GM19351 (cell line): ENCODE measurements around the gene ANO4.
"Not testable (repeated sequence)": the region's sequence is repeated elsewhere in the genome, so short reads cannot be mapped to it uniquely, and the experiment has no call there.

ENCODE experiments used
- ATAC-seq: cut with Tn5 transposase; IDR thresholded peaks from one replicate; pipeline ENCODE4 v1.9.1; 2021; ENCODE audit warnings: mild to moderate bottlenecking, moderate library complexity; ENCODE audit not compliant: unreplicated experiment

ANO4 gene

GRCh38 chr12:100867639-100868393 is 73.2 kb downstream of the ANO4 start:
- no peak for ATAC-seq

- no peak for ATAC-seq
Observed at GRCh38 chr12:100868487-100868886, 73.9 kb downstream of the ANO4 start.

GRCh38 chr12:100871195-100871734 is 76.7 kb downstream of the ANO4 start:
- no peak for ATAC-seq

- ATAC-seq: no peak
Observed at GRCh38 chr12:100875156-100875555, 80.6 kb downstream of the ANO4 start.

GRCh38 chr12:100875771-100876170 is 81.2 kb downstream of the ANO4 start:
- ATAC-seq: no peak

GRCh38 chr12:100877776-100878175 is 83.2 kb downstream of the ANO4 start:
- ATAC-seq: no peak

GRCh38 chr12:100895192-100895591 is 100.6 kb downstream of the ANO4 start:
- ATAC-seq: no peak

GRCh38 chr12:100896192-100896591 is 101.6 kb downstream of the ANO4 start:
- ATAC-seq: no peak

- no peak for ATAC-seq
Observed at GRCh38 chr12:100897240-100897639, 102.7 kb downstream of the ANO4 start.

- no peak for ATAC-seq
Observed at GRCh38 chr12:100899301-100899700, 104.7 kb downstream of the ANO4 start.

- ATAC-seq: no peak
Observed at GRCh38 chr12:100900808-100901207, 106.2 kb downstream of the ANO4 start.

GRCh38 chr12:100901266-100901665 is 106.7 kb downstream of the ANO4 start:
- ATAC-seq: no peak

- ATAC-seq: no peak
Observed at GRCh38 chr12:100904270-100904669, 109.7 kb downstream of the ANO4 start.

GRCh38 chr12:100908501-100908900 is 113.9 kb downstream of the ANO4 start:
- no peak for ATAC-seq

GRCh38 chr12:100913872-100914592 is 119.5 kb downstream of the ANO4 start:
- ATAC-seq: no peak

- no peak for ATAC-seq
Observed at GRCh38 chr12:100919116-100919515, 124.5 kb downstream of the ANO4 start.

- ATAC-seq: no peak
Observed at GRCh38 chr12:100920493-100920892, 125.9 kb downstream of the ANO4 start.

GRCh38 chr12:100926669-100927248 is 132.2 kb downstream of the ANO4 start:
- ATAC-seq: no peak

- ATAC-seq: no peak
Observed at GRCh38 chr12:100927826-100928225, 133.2 kb downstream of the ANO4 start.

- ATAC-seq: no peak
Observed at GRCh38 chr12:100932571-100932970, 138.0 kb downstream of the ANO4 start.

- not testable (repeated sequence) for ATAC-seq
Observed at GRCh38 chr12:100933531-100933930, 139.0 kb downstream of the ANO4 start.

- no peak for ATAC-seq
Observed at GRCh38 chr12:100935929-100936328, 141.4 kb downstream of the ANO4 start.
